Pancreas (tissue), 10 donors: ENCODE measurements around the gene METAP1D. TPM values are rescaled to one million over a fixed set of nuclear protein-coding genes. Genes with fewer than 3 reads are reported as not detected.

Source experiments
- ATAC-seq, 4 donors: fragments of 200-7000 bp; cut with Tn5 transposase; one replicate each; pipeline versions ENCODE4 v1.8.0 to v1.9.1; 2020; ENCODE audit warnings: mild to moderate bottlenecking in 4 of 4, moderate library complexity in 4 of 4
- DNase-seq, 6 donors: peaks; one replicate each; pipeline ENCODE4 v3.0.0-alpha.2; 2020
- FAIRE-seq: peaks from 2 replicates; lab custom pipeline; 2012; peaks lifted over from hg19 to GRCh38; lab: Jason Lieb, UNC
- H3K27ac ChIP-seq, 4 donors: fragments of 200-600 bp; sonication (generic); 1 replicate in 3 of 4; 2 replicates in 1 of 4; pipeline versions ENCODE4 v1.5.0 to v1.8.0; 2020
- H3K27me3 ChIP-seq, 4 donors: fragments of 200-600 bp; one replicate each; pipeline ENCODE4 v1.8.0; 2021
- H3K36me3 ChIP-seq, 3 donors: fragments of 200-600 bp; sonication (generic) in 1 of 3; one replicate each; pipeline versions ENCODE4 v1.5.0 to v1.8.0; 2020 to 2021
- H3K4me1 ChIP-seq, 3 donors: fragments of 200-600 bp; one replicate each; pipeline ENCODE4 v1.8.0; 2021
- H3K4me3 ChIP-seq, 4 donors: fragments of 200-600 bp; sonication (generic) in 2 of 4; one replicate each; pipeline versions ENCODE4 v1.5.0 to v1.8.0; 2020 to 2021
- H3K9me3 ChIP-seq, 4 donors: fragments of 200-600 bp; one replicate each; pipeline ENCODE4 v1.8.0; 2021
- WGBS, 2 donors: extraction: QIAGEN DNeasy Blood & Tissue Kit; methylation state at CpG; one replicate each; pipeline ENCODE4 v1.1.7; 2013; 5-methylcytosine and 5-hydroxymethylcytosine counted together
- intact Hi-C, 3 donors: fragments of 100-400 bp; cut with DNase I; formaldehyde crosslinking; loops; one replicate each; pipeline versions ENCODE4 v1.11.1 to v1.14.2; 2022
- polyA plus RNA-seq, 2 donors: library from polyadenylated mRNA; stranded (reverse); fragments of 200-250 nt; gene quantifications; one replicate each; pipeline ENCODE4 v1.2.3, GENCODE V29; 2013
- total RNA-seq, 6 donors: library from RNA; stranded (reverse); fragmentation: NEBNext Ultra II Directional in 4 of 6; extraction: Animal tissue kit (Norgen Biotek cat#: 25700) in 4 of 6; gene quantifications; one replicate each; pipeline versions ENCODE4 v1.2.1 to v1.2.4, GENCODE V29; 2021 to 2023
- TF ChIP-seq, protein P1 (sequence below), 4 donors: fragments of 200-600 bp; sonication (generic) in 3 of 4; IDR thresholded peaks; one replicate each; pipeline versions ENCODE4 v1.5.0 to v1.8.0; 2021; ENCODE audit warnings: antibody characterized with exemption in 4 of 4
- donor health status: healthy with polysubstance abuse.
- donor health status: DM: no; HTN: no; CAD: no; lungs with moderate emphysema.
- donor health status: DM: no; HTN: no; CAD: no.
- donor health status: control.
- donor health status: control.
- donor health status: Bipolar disorder and iron deficiency.
- donor health status: DM: yes; HTN: yes; CAD: no.
- donor health status: DM: no; HTN: no; CAD: no.
- donor health status: DM: no; HTN: no; CAD: no.
- donor health status: DM: yes; HTN: yes; CAD: no.

The METAP1D gene
- total and polyA plus RNA-seq, 8 donors, result 3.0 to 11.4 (median 4.6) TPM

DNA sequence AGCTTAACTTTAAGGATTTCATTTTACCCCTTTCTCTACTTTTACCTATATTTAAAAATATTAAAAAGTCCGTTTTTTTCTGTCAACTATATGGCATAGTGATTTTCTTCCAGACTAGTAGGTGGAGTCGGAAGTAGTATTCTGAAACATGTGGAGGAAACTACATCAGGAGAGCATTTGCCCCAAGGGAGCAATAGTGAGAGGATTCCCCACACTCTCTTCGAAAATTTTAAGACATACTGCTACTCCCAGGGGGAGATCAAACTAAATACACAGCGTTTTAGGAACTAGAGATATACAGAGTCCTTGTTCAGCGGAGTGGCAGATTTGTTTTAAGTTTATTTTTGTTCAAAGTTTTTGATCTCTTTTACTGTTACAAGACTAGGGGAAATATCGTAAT, 40.6 kb downstream of the METAP1D start:
- no peaks in the 10 kb centered on the region for H3K4me1 ChIP-seq
- no peaks in the 10 kb centered on the region for H3K9me3 ChIP-seq
- WGBS, 2 donors, result 85 to 92% methylated on average over 6 of the region's 6 CpGs
- H3K27me3 ChIP-seq, result no peaks in the 10 kb centered on the region
- TF ChIP-seq, protein P1, sequence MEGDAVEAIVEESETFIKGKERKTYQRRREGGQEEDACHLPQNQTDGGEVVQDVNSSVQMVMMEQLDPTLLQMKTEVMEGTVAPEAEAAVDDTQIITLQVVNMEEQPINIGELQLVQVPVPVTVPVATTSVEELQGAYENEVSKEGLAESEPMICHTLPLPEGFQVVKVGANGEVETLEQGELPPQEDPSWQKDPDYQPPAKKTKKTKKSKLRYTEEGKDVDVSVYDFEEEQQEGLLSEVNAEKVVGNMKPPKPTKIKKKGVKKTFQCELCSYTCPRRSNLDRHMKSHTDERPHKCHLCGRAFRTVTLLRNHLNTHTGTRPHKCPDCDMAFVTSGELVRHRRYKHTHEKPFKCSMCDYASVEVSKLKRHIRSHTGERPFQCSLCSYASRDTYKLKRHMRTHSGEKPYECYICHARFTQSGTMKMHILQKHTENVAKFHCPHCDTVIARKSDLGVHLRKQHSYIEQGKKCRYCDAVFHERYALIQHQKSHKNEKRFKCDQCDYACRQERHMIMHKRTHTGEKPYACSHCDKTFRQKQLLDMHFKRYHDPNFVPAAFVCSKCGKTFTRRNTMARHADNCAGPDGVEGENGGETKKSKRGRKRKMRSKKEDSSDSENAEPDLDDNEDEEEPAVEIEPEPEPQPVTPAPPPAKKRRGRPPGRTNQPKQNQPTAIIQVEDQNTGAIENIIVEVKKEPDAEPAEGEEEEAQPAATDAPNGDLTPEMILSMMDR (IDR thresholded peaks at IDR 0.05), result no peak
- intact Hi-C loops, result no loop called here
- H3K27ac ChIP-seq, result no peak overlapping the region
- ATAC-seq (no peak), DNase-seq (no peak), FAIRE-seq (no peak)
- no peak overlapping the region for H3K4me3 ChIP-seq
- no peaks in the 10 kb centered on the region for H3K36me3 ChIP-seq

DNA sequence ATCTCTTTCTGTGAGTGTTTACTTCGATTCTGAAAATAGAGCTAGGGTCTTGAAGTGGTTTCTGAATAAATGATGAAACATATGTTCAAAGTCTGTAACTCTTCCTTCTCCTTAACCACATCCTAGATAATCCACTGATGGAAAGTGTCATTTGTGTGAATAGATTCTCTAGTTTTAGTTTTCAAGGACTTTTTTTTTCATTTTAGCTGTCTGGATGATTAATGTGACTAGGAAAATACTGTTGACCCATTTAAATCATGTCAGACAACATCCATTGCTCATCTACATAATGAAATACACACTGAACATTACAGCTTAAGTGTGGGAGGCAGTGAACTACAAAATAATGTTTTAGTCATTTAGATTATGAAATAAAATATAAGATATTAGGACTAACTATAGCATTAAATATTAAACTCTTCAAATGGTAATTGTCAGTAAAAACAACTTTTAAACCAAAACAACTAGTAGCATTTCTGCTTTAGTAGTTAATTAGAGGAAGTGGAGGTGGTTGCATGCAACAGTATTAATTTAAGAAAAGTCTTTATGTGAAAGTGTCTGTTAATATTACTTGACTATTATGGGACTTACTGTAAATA, 46.4 kb downstream of the METAP1D start:
- Histone ChIP-seq H3K36me3 (no peaks in the 10 kb centered on the region), H3K4me1 (no peaks in the 10 kb centered on the region), H3K27ac (no peak overlapping the region), H3K4me3 (no peak overlapping the region), H3K9me3 (no peaks in the 10 kb centered on the region), H3K27me3 (no peaks in the 10 kb centered on the region)
- WGBS, 2 donors, result 80% methylated on average over 1 of the region's 1 CpG
- ATAC-seq (no peak), DNase-seq (no peak), FAIRE-seq (no peak)
- intact Hi-C loops, result no loop called here
- TF ChIP-seq, protein P1 (IDR thresholded peaks at IDR 0.05), result no peak

DNA sequence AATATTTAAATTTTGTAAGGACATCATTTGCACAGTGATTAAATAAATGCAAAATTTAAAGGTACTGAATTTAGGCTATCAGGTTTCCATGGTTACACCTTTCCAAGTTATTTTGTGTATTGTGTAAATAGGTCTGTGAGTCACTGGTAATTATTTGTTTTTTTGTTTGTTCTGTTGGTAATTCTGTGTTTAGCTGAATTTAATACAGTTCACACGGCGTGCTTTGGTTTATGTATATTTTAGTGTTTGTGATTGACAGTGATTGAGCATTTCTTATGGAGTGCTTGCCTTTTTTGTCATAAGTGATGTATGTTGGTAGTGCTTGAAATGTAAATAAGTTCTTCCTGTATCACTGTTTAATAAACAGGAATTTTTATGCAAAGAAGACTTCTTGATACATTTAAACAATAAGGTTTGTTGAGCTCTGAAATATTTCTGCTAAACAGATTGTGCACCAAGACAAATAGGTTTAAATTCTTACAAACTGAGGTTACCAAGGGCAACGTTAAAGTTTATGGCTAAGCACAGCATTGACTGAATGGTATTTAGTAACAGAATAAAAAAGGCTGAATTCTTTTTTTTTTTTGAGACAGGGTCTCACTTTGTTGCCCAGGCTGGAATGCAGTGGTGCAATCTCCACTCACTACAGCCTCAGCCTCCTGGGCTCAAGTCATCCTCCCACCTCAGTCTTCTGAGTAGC, 47.3 kb downstream of the METAP1D start:
- WGBS, 2 donors, result 59 to 72% methylated on average over 3 of the region's 3 CpGs
- no peak overlapping the region for H3K4me3 ChIP-seq
- TF ChIP-seq, protein P1 (IDR thresholded peaks at IDR 0.05), result no peak
- no peaks in the 10 kb centered on the region for H3K9me3 ChIP-seq
- H3K27me3 ChIP-seq, result no peaks in the 10 kb centered on the region
- peaks cover 0 to under 1% (median 0%) of the 10 kb centered on the region in 3 donors for H3K4me1 ChIP-seq
- no peak for FAIRE-seq
- H3K36me3 ChIP-seq, result no peaks in the 10 kb centered on the region
- no peak overlapping the region for H3K27ac ChIP-seq
- DNase-seq, result no peak
- intact Hi-C loops, result no loop called here
- no peak for ATAC-seq

DNA sequence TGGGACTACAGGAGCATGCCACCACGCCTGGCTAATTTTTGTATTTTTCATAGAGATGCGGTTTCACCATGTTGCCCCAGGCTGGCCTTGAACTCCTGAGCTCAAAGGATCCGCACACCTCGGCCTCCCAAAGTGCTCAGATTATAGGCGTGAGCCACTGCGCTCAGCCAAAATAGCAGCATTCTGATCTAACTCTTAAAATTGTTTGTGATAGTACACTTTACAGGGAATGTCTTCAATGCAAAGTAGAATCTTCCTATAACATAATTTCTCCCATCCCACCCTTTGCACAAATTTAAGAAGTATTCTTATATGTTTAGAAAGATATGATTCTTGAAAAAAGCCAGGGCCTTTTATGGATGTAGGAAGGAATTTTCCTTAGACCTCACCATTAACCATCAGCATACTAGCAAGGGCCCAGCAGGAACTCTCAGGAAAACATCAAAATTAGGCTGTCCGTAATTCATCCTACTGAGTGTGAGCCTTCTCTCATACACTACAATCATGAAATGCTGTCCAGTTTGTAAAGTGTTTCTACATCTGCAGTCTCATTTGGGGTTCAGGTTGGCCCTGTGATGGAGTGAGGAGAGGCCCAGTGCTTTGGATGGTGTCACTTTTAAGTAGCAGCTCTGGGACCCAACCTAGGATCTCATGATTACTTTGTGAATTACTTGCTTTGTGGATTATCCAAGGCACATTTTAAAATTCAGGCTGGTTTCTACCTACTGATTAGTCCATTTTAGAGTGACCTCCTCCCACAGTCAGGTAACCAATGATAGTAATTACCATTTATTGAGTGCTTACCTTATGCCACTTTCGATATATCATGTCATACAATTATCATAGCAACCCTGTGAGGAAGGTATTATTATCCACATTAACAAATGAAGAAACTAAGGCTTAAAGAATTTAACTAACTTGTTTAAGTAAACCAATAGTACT, 48.1 kb downstream of the METAP1D start:
- peaks cover 0 to 6% (median 0%) of the 10 kb centered on the region in 3 donors for H3K4me1 ChIP-seq
- no peaks in the 10 kb centered on the region for H3K27me3 ChIP-seq
- no peak overlapping the region for H3K27ac ChIP-seq
- H3K9me3 ChIP-seq, result no peaks in the 10 kb centered on the region
- H3K4me3 ChIP-seq, result no peak overlapping the region
- FAIRE-seq, result no peak
- WGBS, 2 donors, result 91 to 96% methylated on average over 8 of the region's 8 CpGs
- TF ChIP-seq, protein P1 (IDR thresholded peaks at IDR 0.05), result no peak
- no peaks in the 10 kb centered on the region for H3K36me3 ChIP-seq
- intact Hi-C loops, result no loop called here
- no peak for DNase-seq
- no peak for ATAC-seq
